NCI-H1694 treated with DMSO at 0.1 percent for 48 hours (cell line): ENCODE results near the gene GOPC.

Source experiments
- DNase-seq: peaks from one replicate; lab custom pipeline; 2025; lab: John Stamatoyannopoulos, UW

Gene GOPC

DNA sequence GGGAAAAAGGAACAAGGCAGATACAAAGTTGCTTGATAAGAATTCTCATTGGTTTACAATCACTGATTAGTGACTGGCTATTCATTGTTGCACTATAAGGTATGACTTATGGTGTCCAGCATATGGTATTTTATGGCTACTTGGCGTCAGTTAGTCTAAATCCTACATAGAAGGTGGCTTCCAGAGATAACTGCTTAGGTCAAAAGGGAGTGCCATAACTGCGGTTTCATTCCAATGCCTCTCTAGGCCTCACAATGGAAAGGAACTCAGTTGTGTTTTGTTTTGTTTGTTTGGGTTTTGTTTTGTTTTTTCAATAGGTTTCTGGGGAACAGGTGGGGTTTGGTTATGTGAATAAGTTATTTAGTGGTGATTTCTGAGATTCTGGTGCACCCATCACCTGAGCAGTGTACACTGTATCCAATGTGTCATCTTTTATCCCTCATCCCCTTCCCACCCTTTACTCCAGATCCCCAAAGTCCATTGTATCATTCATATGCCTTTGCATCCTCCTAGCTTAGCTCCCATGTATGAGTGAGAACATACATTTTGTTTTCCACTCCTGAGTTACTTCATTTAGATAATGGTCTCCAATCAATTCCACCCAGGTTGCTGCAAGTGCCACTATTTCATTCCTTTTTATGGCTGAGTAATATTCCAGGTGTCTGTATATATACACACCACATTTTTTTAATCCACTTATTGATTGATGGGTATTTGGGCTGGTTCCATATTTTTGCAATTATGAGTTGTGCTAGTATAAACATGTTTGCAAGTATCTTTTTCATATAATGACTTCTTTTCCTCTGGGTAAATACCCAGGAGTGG, 7.0 kb downstream of the GOPC start:
- DNase-seq, result no peak

GRCh38 chr6:117592983-117593759, 9.1 kb downstream of the GOPC start:
- DNase-seq, result no peak

- DNase-seq, result no peak
Measured at GRCh38 chr6:117591405-117591804, 10.9 kb downstream of the GOPC start.

DNA sequence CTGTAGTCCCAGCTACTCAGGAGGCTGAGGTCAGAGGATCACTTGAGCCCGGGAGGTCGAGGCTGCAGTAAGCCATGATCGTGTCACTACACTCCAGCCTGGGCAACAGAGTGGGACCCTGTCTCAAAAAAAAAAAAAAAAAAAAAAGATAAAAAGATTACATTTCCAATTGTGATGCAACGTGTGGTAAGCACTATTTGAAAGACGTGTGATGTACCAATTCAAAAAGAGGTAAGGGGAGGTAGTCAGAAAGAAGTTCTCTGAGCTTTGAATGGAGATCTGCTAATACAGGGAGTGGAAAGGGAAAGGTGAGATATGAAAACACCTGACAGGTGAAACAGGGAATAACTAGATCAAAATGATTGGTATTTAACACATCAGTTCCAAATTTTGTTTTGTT, 11.9 kb downstream of the GOPC start:
- DNase-seq, result no peak

DNA sequence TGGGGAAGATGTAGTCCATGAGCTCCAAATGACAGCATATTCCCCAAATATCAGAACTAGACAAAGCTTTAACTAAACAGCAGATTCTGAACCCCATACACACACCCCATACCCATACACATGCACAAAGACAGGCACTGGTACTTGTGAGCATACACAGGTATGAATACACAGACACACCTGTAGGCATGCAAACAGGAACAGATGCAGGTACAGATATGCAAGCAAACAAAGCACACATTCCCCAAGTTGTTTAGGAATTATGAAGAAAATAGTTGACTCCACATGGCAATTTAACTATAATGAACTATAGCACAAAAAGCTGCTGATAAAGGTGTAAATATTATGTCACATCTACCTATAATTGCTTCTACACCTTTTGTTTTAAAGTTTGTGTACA, 16.7 kb downstream of the GOPC start:
- DNase-seq, result no peak

DNA sequence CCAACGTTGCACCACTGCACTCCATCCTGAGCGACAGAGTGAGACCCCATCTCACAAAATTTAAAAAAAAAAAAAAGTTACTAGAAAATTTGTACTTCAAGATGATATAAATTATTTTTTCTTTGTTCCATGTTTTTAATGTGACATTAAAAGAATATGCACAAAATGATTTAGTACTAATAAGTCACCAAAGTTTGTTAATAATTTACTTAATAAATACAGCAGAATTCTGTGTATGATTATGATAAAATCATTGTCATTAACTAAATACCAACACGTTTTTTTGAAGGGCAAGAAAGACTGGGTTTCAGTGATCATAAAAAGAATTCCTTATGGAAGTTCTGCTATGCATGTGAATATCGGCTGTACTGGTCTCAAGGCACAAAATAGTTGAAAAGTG, 28.1 kb downstream of the GOPC start:
- no peak for DNase-seq

DNA sequence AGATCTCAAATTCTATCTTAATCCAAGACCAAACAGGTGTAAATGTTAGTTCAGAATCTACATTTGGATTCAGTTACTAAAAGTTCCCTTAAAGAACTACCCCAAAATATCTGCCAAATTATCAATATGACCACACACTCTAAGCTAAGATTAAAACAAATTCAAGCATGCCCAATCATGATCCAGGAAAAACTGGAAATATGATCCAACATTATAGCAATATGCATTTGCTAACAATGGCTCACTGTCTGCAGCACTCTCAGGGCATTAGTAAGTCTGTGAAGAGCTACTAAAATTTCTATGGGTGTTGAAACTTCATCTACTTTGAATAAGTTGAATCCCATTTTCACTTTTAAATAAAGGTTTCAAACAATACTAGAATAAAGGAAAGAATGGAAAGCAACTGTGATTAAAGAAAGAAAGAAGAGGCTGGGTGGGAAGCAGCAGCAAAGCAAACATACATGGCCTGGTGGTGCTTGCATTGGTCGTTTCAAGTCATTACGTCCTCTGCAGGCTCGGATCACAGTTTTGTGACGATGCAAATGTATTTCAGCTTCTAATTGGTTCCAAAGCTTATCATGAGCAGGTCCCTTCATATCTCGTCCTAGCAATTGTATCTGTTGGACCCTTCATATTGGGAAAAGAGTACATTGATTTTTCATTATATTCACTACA, 29.2 kb downstream of the GOPC start:
- no peak for DNase-seq

DNA sequence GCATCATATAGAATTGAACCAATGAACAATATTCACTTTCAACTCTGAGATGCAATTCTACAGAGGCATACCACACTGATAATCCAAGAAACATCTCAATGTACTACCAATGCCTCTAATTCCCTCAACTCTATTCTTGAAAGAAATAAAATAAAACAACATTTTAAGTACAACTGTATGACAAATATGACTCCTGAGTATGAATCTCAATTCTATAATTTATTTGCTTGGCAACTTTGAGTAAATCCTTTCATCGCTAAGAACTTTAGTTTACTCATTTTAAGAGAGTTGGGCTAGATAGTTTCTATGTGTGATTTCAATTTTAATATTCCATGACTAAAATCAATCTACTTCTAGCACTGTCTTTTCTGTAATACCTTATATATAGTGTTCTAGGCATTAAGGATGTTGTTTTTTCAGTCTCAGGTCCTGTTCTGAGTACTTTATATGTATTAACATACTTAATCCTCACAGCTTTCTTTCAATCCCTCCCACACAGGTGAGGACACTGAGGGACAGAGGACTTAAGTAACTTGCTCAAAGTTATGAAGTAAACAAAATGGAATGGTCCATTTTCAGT, 33.4 kb downstream of the GOPC start:
- DNase-seq, result no peak

DNA sequence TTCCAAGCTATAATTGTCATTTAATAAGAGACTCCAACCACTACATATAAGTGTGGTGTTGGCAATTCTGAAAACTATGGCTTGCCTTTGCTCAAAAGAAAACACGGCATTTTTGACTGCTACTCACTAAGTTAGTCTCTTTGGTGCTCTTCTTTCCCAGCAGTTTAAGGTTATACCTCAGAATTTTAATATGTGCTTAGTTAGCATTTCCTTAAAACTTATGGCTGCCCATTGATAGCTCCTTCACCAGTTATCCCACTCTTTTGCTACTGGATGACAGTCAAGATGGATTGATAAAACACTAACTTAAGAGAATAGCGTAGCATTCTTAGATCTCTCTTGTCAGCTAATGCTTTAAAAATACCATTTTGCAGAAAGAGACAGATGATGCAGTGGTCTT, 34.1 kb downstream of the GOPC start:
- no peak for DNase-seq

DNA sequence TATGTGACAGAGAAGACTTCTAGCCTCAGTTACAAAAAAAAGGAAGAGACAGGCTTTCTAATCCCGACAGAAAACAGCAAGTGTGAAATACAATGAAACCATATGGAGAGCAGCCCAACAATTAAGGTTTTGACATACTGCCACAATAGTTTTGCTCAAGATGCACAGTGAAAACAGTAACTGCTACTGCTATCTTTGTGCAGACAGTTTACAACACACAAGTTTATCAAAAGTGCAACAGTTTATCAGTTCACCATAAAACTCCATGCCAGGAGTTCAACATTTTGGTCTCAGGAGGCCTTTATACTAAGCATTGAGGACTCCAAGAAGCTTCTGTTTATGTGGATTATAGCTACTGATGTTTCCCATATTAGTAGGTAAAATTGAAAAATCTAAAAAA, 37.6 kb downstream of the GOPC start:
- no peak for DNase-seq

DNA sequence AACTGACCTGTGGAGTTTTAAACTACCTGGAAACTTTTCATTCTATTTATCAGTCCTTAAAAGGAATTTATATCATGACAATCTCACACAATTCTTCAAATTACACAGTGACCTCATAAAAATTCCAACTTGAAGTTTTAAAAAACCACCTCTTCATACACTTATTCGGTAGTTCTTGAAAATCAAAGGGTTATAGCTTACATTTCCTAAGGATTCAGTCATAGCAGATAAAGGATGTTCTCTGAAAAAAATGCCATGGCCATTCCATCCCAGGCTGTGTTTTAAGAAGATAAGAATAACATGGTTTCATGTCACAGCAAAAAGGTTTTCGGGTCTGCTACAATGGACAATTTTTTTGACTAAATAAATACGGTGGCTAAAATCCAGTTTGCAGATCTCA, 41.2 kb downstream of the GOPC start:
- no peak for DNase-seq

GRCh38 chr6:117559299-117559698, 43.0 kb downstream of the GOPC start:
- no peak for DNase-seq

DNA sequence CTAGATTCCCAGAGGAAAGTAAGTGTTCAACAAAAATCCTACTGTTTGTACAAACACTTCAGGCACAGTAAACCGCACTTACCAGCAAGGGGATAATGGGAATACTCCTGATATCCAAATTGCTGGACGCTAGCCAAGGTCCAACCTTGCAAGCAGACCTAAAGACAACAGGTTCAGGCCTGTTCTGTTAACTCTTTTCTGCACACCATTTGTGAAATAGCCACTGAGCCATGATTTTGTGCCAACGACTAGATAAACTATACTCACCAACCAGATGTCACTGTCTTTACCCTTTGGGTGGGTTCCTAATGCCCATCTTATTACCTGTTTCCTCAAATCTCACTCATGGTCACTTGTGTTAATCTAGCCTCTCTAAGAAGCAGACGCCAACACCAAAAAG, 43.5 kb downstream of the GOPC start:
- no peak for DNase-seq

- DNase-seq, result no peak
Measured at GRCh38 chr6:117557951-117558350, 44.4 kb downstream of the GOPC start.

DNA sequence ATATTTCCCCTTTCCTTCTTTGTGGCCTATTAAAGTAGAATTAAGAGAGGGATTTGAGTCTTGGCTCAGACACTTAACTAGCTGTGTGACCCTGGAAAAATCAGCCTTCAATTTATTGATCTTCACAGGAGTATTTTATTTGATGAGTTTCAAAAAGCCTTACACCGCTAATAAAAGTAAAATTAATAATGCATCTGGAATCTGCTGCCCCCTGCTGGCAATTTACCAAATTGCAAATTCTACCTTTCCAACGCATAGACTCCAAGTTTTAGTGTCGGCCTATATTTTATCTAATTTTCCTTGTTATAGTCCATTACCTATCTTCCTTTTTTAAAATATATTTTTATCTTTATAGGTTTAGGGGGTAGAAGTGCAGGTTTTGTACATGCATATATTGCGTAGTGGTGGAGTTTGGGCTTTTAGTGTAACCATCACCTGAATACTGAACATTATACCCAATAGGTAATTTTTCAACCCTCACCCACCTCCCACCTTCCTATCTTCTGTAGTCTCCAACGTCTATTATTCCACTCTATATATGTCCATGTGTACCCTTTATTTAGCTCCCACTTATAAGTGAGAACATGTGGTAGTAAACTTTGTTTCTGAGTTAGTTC, 46.3 kb downstream of the GOPC start:
- peak; percentile 31 for DNase-seq

GRCh38 chr6:117555262-117555849, 47.0 kb downstream of the GOPC start:
- DNase-seq, result no peak

DNA sequence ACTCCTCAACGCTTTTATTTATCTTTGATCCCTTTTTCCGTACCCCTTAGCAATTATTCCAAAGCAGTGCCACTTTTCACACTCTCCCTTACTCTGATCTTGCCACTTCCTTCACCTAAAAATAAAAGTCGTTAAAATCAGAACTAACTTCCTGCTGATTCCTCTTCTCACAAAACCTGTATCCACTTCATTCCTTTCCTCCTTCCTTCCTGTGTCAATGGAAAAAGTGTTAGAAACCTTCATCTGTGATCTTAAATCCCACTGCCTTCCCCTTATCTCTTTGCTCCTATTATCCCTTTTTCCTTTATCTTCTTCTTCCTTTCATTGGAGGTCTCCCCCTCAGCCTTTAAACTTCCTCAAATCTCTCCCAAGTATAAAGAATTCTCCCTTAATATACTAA, 49.2 kb downstream of the GOPC start:
- no peak for DNase-seq

DNA sequence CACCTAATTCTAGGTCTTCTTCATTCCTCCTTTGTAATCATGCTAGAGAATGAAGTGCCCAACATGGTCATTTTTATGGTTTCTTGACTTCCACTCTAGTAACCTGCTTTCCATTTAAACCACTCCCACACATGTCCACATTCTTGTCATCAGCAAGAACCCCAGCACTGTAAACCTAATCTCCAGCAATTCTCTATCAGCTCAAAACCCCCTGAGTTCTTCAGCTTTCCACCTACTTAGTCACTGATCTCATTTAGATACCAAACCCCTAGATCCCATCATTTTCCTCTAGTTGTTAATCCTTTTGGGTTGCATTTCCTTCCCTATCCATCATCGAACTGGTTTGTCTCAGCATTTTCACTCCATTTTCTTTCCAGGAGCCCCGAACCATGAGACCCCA, 49.7 kb downstream of the GOPC start:
- DNase-seq, result no peak

- DNase-seq, result no peak
Measured at GRCh38 chr6:117550618-117551242, 51.6 kb downstream of the GOPC start.

- DNase-seq, result no peak
Measured at GRCh38 chr6:117550078-117550600, 52.2 kb downstream of the GOPC start.

- DNase-seq, result no peak
Measured at GRCh38 chr6:117549611-117550010, 52.7 kb downstream of the GOPC start.
